IPS-20b (cell line): ENCODE data around the gene GPC5.

Experiments
- H3K27ac ChIP-seq: one replicate; pipeline ENCODE4 v1.5.1; 2013; ENCODE audit warnings: low read length
- H3K27me3 ChIP-seq: 2 replicates; pipeline ENCODE4 v1.6.1; 2013; ENCODE audit warnings: mild to moderate bottlenecking, low read length, inconsistent platforms; ENCODE audit not compliant: insufficient read depth
- H3K36me3 ChIP-seq: 2 replicates; pipeline ENCODE4 v1.6.1; 2013; ENCODE audit warnings: low read depth, mild to moderate bottlenecking, inconsistent platforms, low read length, moderate library complexity; ENCODE audit not compliant: insufficient read depth
- H3K4me1 ChIP-seq: 2 replicates; pipeline ENCODE4 v1.6.1; 2013; ENCODE audit warnings: mild to moderate bottlenecking, control low read depth, inconsistent platforms, low read length, moderate library complexity; ENCODE audit not compliant: insufficient read depth
- H3K4me3 ChIP-seq: 2 replicates; pipeline ENCODE4 v1.5.1; 2013; ENCODE audit warnings: mild to moderate bottlenecking, low read length, inconsistent platforms
- H3K9ac ChIP-seq: 2 replicates; pipeline ENCODE4 v1.6.1; 2013; ENCODE audit warnings: low read depth, mild to moderate bottlenecking, inconsistent platforms, low read length, moderate library complexity
- H3K9me3 ChIP-seq: 2 replicates; pipeline ENCODE4 v1.6.1; 2013; ENCODE audit warnings: mild to moderate bottlenecking, low read depth, low read length, inconsistent platforms; ENCODE audit not compliant: insufficient read depth

GPC5 gene

GRCh38 chr13:91809161-91809560 is 410.7 kb downstream of the GPC5 start:
- peaks cover 31% of the 10 kb centered on the region for H3K4me1 ChIP-seq
- no peak overlapping the region for H3K9ac ChIP-seq
- H3K27ac ChIP-seq = no peak overlapping the region
- H3K27me3 ChIP-seq = no peaks in the 10 kb centered on the region
- H3K9me3 ChIP-seq = no peaks in the 10 kb centered on the region
- H3K36me3 ChIP-seq = no peaks in the 10 kb centered on the region
- no peak overlapping the region for H3K4me3 ChIP-seq

DNA sequence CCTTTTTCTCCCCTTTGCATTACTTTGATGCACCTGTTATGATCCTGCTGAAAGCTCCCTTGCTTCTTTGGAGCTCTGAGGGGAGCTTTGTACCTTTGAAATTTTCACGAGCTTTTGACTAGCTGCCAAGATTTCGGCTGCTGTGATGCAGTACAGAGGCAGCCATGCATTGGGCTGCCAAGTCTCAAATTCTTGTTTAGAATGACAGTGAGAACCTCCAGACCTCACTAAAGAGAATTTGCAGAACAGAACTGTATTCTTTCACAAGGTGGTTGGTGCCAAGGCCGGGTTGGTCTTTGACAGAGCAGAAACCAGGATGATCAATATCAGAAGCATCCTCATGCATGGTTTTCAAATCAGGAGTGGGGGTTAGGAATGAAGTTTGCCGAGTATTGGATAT is 414.8 kb downstream of the GPC5 start:
- Histone ChIP-seq H3K27me3 (no peaks in the 10 kb centered on the region), H3K27ac (no peak overlapping the region), H3K36me3 (no peaks in the 10 kb centered on the region), H3K4me3 (no peak overlapping the region), H3K4me1 (peaks cover 17% of the 10 kb centered on the region; the same call in 1 of the 2 replicates), H3K9ac (no peak overlapping the region), H3K9me3 (no peaks in the 10 kb centered on the region)

GRCh38 chr13:91816263-91816807 is 417.9 kb downstream of the GPC5 start:
- Histone ChIP-seq H3K4me1 (peaks cover 7% of the 10 kb centered on the region; the same call in 1 of the 2 replicates), H3K27ac (no peak overlapping the region), H3K9ac (no peak overlapping the region), H3K9me3 (no peaks in the 10 kb centered on the region), H3K4me3 (no peak overlapping the region), H3K27me3 (no peaks in the 10 kb centered on the region), H3K36me3 (no peaks in the 10 kb centered on the region)

- Histone ChIP-seq H3K27me3 (no peaks in the 10 kb centered on the region), H3K36me3 (no peaks in the 10 kb centered on the region), H3K9me3 (no peaks in the 10 kb centered on the region), H3K4me1 (peaks cover 6% of the 10 kb centered on the region; the same call in 1 of the 2 replicates), H3K4me3 (no peak overlapping the region), H3K27ac (no peak overlapping the region), H3K9ac (no peak overlapping the region)
These were observed 418.8 kb downstream of the GPC5 start for GRCh38 chr13:91817250-91817649.

DNA sequence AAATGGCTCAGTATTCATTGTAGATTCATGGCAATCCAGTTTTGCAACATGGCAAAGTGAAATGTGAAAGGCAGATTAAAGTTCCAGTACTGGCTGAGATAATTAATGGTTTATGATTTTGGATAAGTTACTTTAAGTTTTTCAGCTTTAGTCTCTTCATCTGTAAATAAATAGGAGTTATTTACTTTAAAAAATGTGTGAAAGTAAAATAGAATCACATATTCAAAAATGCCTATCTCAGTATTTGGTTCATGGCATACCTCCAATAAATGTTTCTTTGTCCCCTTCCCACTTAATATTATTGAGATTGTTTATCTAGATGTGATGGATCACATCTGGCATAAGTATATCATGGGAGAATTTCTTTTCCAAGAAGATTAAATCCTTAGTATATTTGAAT is 426.0 kb downstream of the GPC5 start:
- no peak overlapping the region for H3K9ac ChIP-seq
- H3K27ac ChIP-seq = no peak overlapping the region
- no peaks in the 10 kb centered on the region for H3K27me3 ChIP-seq
- no peaks in the 10 kb centered on the region for H3K4me1 ChIP-seq
- H3K4me3 ChIP-seq = no peak overlapping the region
- peaks cover 4% of the 10 kb centered on the region; the same call in 1 of the 2 replicates for H3K9me3 ChIP-seq
- H3K36me3 ChIP-seq = no peaks in the 10 kb centered on the region

- Histone ChIP-seq H3K4me3 (no peak overlapping the region), H3K36me3 (no peaks in the 10 kb centered on the region), H3K27me3 (no peaks in the 10 kb centered on the region), H3K4me1 (no peaks in the 10 kb centered on the region), H3K9ac (no peak overlapping the region), H3K9me3 (peaks cover 11% of the 10 kb centered on the region; the same call in 1 of the 2 replicates), H3K27ac (no peak overlapping the region)
These were observed 427.1 kb downstream of the GPC5 start for GRCh38 chr13:91825516-91825915.

- no peaks in the 10 kb centered on the region for H3K4me1 ChIP-seq
- H3K27me3 ChIP-seq = no peaks in the 10 kb centered on the region
- no peak overlapping the region for H3K27ac ChIP-seq
- H3K4me3 ChIP-seq = no peak overlapping the region
- no peak overlapping the region for H3K9ac ChIP-seq
- no peaks in the 10 kb centered on the region for H3K36me3 ChIP-seq
- no peaks in the 10 kb centered on the region for H3K9me3 ChIP-seq
These were observed 438.1 kb downstream of the GPC5 start for GRCh38 chr13:91836553-91836952.

GRCh38 chr13:91845612-91846011 is 447.2 kb downstream of the GPC5 start:
- Histone ChIP-seq H3K27ac (no peak overlapping the region), H3K9ac (no peak overlapping the region), H3K36me3 (no peaks in the 10 kb centered on the region), H3K4me1 (no peaks in the 10 kb centered on the region), H3K27me3 (no peaks in the 10 kb centered on the region), H3K9me3 (no peaks in the 10 kb centered on the region), H3K4me3 (no peak overlapping the region)

DNA sequence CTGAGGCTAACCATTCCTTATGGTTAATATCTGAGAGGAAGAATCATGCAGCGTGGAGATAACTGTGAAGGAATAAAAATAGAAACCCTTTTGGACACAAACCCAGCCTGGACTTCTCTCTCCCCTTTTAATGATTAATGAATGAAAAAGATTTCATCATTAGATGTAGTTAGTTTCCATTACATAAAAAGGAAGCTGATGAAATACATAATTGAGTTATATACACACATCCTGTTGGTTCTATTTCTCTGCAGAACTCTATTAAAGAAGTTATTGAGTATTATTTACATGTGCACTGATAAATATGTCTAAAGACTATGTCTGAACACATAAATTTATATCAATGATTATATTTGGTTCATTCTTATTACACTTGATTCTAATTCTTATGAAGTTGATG is 465.3 kb downstream of the GPC5 start:
- Histone ChIP-seq H3K4me1 (no peaks in the 10 kb centered on the region), H3K4me3 (no peak overlapping the region), H3K9ac (no peak overlapping the region), H3K9me3 (no peaks in the 10 kb centered on the region), H3K27me3 (no peaks in the 10 kb centered on the region), H3K27ac (no peak overlapping the region), H3K36me3 (no peaks in the 10 kb centered on the region)

DNA sequence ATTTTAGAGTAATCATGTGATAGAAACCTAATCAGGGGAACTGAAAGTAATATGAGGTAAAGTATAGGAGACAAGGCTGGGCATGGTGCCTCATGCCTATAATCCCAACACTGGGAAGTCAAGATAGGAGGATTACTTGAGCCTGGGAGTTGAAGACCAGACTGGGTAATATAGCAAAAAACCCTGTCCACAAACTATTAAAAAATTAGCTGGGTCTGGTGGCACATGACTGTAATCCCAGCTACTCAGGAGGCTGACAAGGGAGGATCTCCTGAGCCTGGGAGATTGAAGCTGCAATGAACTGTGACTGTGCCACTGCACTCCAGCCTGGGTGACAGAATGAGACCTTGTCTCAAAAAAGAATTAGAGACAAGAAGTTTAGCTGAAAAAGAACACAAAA is 469.9 kb downstream of the GPC5 start:
- Histone ChIP-seq H3K36me3 (no peaks in the 10 kb centered on the region), H3K27ac (no peak overlapping the region), H3K9ac (no peak overlapping the region), H3K27me3 (no peaks in the 10 kb centered on the region), H3K4me3 (no peak overlapping the region), H3K4me1 (no peaks in the 10 kb centered on the region), H3K9me3 (no peaks in the 10 kb centered on the region)

- no peaks in the 10 kb centered on the region for H3K4me1 ChIP-seq
- H3K36me3 ChIP-seq = no peaks in the 10 kb centered on the region
- H3K27ac ChIP-seq = no peak overlapping the region
- no peaks in the 10 kb centered on the region for H3K27me3 ChIP-seq
- no peaks in the 10 kb centered on the region for H3K9me3 ChIP-seq
- H3K9ac ChIP-seq = no peak overlapping the region
- no peak overlapping the region for H3K4me3 ChIP-seq
These were observed 480.1 kb downstream of the GPC5 start for GRCh38 chr13:91878491-91878890.

GRCh38 chr13:91879360-91879759 is 480.9 kb downstream of the GPC5 start:
- Histone ChIP-seq H3K27ac (no peak overlapping the region), H3K27me3 (no peaks in the 10 kb centered on the region), H3K4me1 (no peaks in the 10 kb centered on the region), H3K4me3 (no peak overlapping the region), H3K9ac (no peak overlapping the region), H3K36me3 (no peaks in the 10 kb centered on the region), H3K9me3 (no peaks in the 10 kb centered on the region)
